HPDE6-E6E7 (cell line): Measurements from ENCODE around the gene GIMAP8.
"Not testable (repeated sequence)": the region's sequence is repeated elsewhere in the genome, so short reads cannot be mapped to it uniquely, and the experiment has no call there.

ENCODE experiments used
- DNase-seq: peaks from one replicate; pipeline ENCODE4 v3.0.0; 2011; ENCODE audit warnings: missing footprints; ENCODE audit errors: extremely low spot score

GIMAP8 gene

GRCh38 chr7:150514748-150515222 lies 64.4 kb downstream of the GIMAP8 start, which contains the start of gene GIMAP7:
Gene GIMAP7 (plus strand): TSS chr7:150514872. CDS start chr7:150519975, 5,103 bp downstream.
- no peak for DNase-seq

GRCh38 chr7:150515248-150516147 lies 65.1 kb downstream of the GIMAP8 start:
- no peak for DNase-seq

GRCh38 chr7:150516956-150517745 lies 66.7 kb downstream of the GIMAP8 start:
- no peak for DNase-seq

DNA sequence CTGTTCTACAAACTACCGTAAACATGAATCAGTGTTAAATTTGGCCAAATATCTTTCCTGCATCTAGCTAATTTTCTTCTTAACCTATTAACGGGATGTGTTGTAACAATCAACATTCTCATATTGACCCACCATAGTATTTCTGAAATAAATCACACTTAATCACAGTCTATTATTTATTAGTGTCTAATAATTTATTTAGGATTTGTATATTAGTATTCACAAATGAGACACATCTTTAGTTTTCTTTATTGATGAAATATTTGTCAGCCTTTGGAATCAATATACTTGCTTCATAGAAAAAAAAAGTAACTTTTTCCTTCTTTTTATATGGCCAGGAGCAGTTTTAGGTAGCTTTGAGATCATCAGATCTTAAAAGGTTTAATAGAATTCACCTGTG lies 68.9 kb downstream of the GIMAP8 start:
- DNase-seq: no peak

- no peak for DNase-seq
Observed at GRCh38 chr7:150520145-150520544, 69.7 kb downstream of the GIMAP8 start.

GRCh38 chr7:150522931-150523330 lies 72.5 kb downstream of the GIMAP8 start:
- DNase-seq: not testable (repeated sequence)

- no peak for DNase-seq
Observed at GRCh38 chr7:150524018-150524417, 73.6 kb downstream of the GIMAP8 start.
